HL-60 (cell line): ENCODE data around the gene KSR2.

Experiments
- DNase-seq, 2 experiments: peaks; one replicate each; pipeline ENCODE4 v3.0.0-alpha.2; 2010 to 2020; ENCODE audit warnings: low read depth in 1 of 2, low spot score in 1 of 2
- H3K27ac ChIP-seq: fragments of 250-450 bp; sonication (Bioruptor Pico); replicated peaks from 2 replicates; pipeline ENCODE4 v1.5.1; 2020; ENCODE audit warnings: mild to moderate bottlenecking, moderate library complexity
- H3K27me3 ChIP-seq: fragments of 250-450 bp; sonication (Bioruptor Pico); 2 replicates; pipeline ENCODE4 v1.5.1; 2021; ENCODE audit warnings: mild to moderate bottlenecking, moderate library complexity; ENCODE audit not compliant: insufficient read depth, poor library complexity, severe bottlenecking
- H3K4me3 ChIP-seq: replicated peaks from 2 replicates; pipeline ENCODE4 v1.5.1; 2011; ENCODE audit warnings: mild to moderate bottlenecking, control low read depth, low read length; ENCODE audit not compliant: insufficient read depth
- CTCF ChIP-seq: IDR thresholded peaks from one replicate; pipeline ENCODE4 v1.5.1; 2011; ENCODE audit warnings: low read length, control low read depth, inconsistent platforms; ENCODE audit not compliant: insufficient read depth
- GABPA ChIP-seq: IDR thresholded peaks from 2 replicates; pipeline ENCODE4 v1.6.1; 2012; ENCODE audit warnings: low read depth
- POLR2AphosphoS5 ChIP-seq: IDR thresholded peaks from 2 replicates; pipeline ENCODE4 v1.6.1; 2012; ENCODE audit warnings: low read depth
- REST ChIP-seq: IDR thresholded peaks from 2 replicates; pipeline ENCODE4 v1.6.1; 2012; ENCODE audit warnings: low read depth; ENCODE audit not compliant: insufficient replicate concordance
- SPI1 ChIP-seq: IDR thresholded peaks from 2 replicates; pipeline ENCODE4 v1.6.1; 2012; ENCODE audit warnings: low read depth, mild to moderate bottlenecking, borderline replicate concordance

The KSR2 gene

GRCh38 chr12:117912756-117913155 is 56.0 kb downstream of the KSR2 start:
- no peak for TF ChIP-seq GABPA
- no peak for TF ChIP-seq POLR2AphosphoS5
- no peak for TF ChIP-seq SPI1
- TF ChIP-seq CTCF: no peak
- no peak for TF ChIP-seq REST
- H3K27ac ChIP-seq: no peak overlapping the region
- no peak overlapping the region for H3K4me3 ChIP-seq
- H3K27me3 ChIP-seq: no peaks in the 10 kb centered on the region
- no peak for DNase-seq

- H3K27me3 ChIP-seq: no peaks in the 10 kb centered on the region
- no peak overlapping the region for H3K27ac ChIP-seq
- TF ChIP-seq REST (no peak), SPI1 (no peak), CTCF (no peak), GABPA (no peak), POLR2AphosphoS5 (no peak)
- H3K4me3 ChIP-seq: no peak overlapping the region
- DNase-seq: no peak
Observed at GRCh38 chr12:117908411-117908810, 60.4 kb downstream of the KSR2 start.

GRCh38 chr12:117907108-117907689 is 61.6 kb downstream of the KSR2 start:
- Histone ChIP-seq H3K27me3 (no peaks in the 10 kb centered on the region), H3K4me3 (no peak overlapping the region), H3K27ac (no peak overlapping the region)
- no peak for DNase-seq
- no peak for TF ChIP-seq GABPA
- TF ChIP-seq SPI1: no peak
- no peak for TF ChIP-seq POLR2AphosphoS5
- no peak for TF ChIP-seq CTCF
- TF ChIP-seq REST: no peak
